CD4-positive, alpha-beta T cell (primary cell): Measurements from ENCODE around the gene C10orf62. TPM values are rescaled to one million over a fixed set of nuclear protein-coding genes. Genes with fewer than 3 reads are reported as not detected.

ENCODE experiments used
- ATAC-seq: fragments of 200-7000 bp; cut with Tn5 transposase; one replicate; pipeline ENCODE4 v1.10.0; 2022; ENCODE audit warnings: mild to moderate bottlenecking; ENCODE audit not compliant: poor library complexity
- CTCF ChIA-PET: fragments of 350-600 bp; sonication (Branson Sonifier 250); formaldehyde crosslinking; loops from one replicate; lab custom pipeline; 2021; ENCODE audit warnings: antibody characterized with exemption, inconsistent platforms; lab: Charles Lee
- POLR2A ChIA-PET: fragments of 350-600 bp; sonication (Branson Sonifier 250); formaldehyde crosslinking; loops from one replicate; lab custom pipeline; 2021; ENCODE audit warnings: antibody characterized with exemption, inconsistent platforms; lab: Charles Lee
- DNase-seq, 14 experiments: peaks; one replicate each; pipeline ENCODE4 v3.0.0-alpha.2; 2013 to 2020; ENCODE audit warnings: mixed read lengths in 2 of 14
- H3K27ac ChIP-seq, 2 donors: one replicate each; pipeline versions ENCODE4 v1.5.1 to v1.7.0; 2013; ENCODE audit warnings: low read length in 2 of 2, low read depth in 1 of 2, mild to moderate bottlenecking in 1 of 2
- H3K27me3 ChIP-seq, 2 experiments: 1 replicate in 1 of 2; 2 replicates in 1 of 2; pipeline versions ENCODE4 v1.6.1 to v1.7.0; 2013; ENCODE audit warnings: low read length in 2 of 2, control low read depth in 1 of 2, mild to moderate bottlenecking in 1 of 2, moderate library complexity in 1 of 2; ENCODE audit not compliant: insufficient read depth in 2 of 2, control insufficient read depth in 1 of 2
- H3K36me3 ChIP-seq: one replicate; pipeline ENCODE4 v1.6.1; 2013; ENCODE audit warnings: low read length, control low read depth; ENCODE audit not compliant: insufficient read depth
- H3K4me1 ChIP-seq: one replicate; pipeline ENCODE4 v1.6.1; 2013; ENCODE audit warnings: low read length, control low read depth; ENCODE audit not compliant: insufficient read depth
- H3K4me3 ChIP-seq: one replicate; pipeline ENCODE4 v1.5.1; 2013; ENCODE audit warnings: mild to moderate bottlenecking, low read length, moderate library complexity
- H3K9me3 ChIP-seq, 2 experiments: 1 replicate in 1 of 2; 2 replicates in 1 of 2; pipeline versions ENCODE4 v1.6.1 to v1.7.0; 2013; ENCODE audit warnings: low read length in 2 of 2, mild to moderate bottlenecking in 2 of 2, control low read depth in 1 of 2, moderate library complexity in 1 of 2; ENCODE audit not compliant: control insufficient read depth in 1 of 2, insufficient read depth in 1 of 2
- H3K27ac Mint-ChIP-seq: one replicate; pipeline ENCODE4 v1.8.0; 2020; ENCODE audit warnings: mixed read lengths
- H3K27me3 Mint-ChIP-seq: one replicate; pipeline ENCODE4 v1.8.0; 2021; ENCODE audit warnings: mixed read lengths
- H3K36me3 Mint-ChIP-seq: one replicate; pipeline ENCODE4 v1.8.0; 2021; ENCODE audit warnings: low read depth, mixed read lengths
- H3K4me1 Mint-ChIP-seq: one replicate; pipeline ENCODE4 v1.8.0; 2021; ENCODE audit warnings: low read depth, mixed read lengths
- H3K4me3 Mint-ChIP-seq: one replicate; pipeline ENCODE4 v1.8.0; 2020; ENCODE audit warnings: mild to moderate bottlenecking, mixed read lengths
- H3K9me3 Mint-ChIP-seq: one replicate; pipeline ENCODE4 v1.8.0; 2020; ENCODE audit warnings: mixed read lengths
- intact Hi-C, 2 experiments: fragments of 100-400 bp; cut with DNase I in 1 of 2; cut with micrococcal nuclease in 1 of 2; formaldehyde crosslinking; loops; one replicate each; pipeline versions ENCODE4 v1.15.1 to v1.9.0; 2023 to 2025; cut with DNase I, micrococcal nuclease
- total RNA-seq, 174 experiments: library from RNA in 2 of 174; stranded (reverse) in 2 of 174; gene quantifications; one replicate each; pipeline ENCODE4 v1.2.3 and lab custom pipeline; 2021 to 2026
- TF ChIP-seq, protein P1 (sequence below): fragments of 200-600 bp; IDR thresholded peaks from one replicate; pipeline ENCODE4 v1.8.0; 2022; ENCODE audit warnings: antibody characterized with exemption, mild to moderate bottlenecking

C10orf62 gene
- total RNA-seq, 2 experiments from 2014 or later, result not detected

DNA sequence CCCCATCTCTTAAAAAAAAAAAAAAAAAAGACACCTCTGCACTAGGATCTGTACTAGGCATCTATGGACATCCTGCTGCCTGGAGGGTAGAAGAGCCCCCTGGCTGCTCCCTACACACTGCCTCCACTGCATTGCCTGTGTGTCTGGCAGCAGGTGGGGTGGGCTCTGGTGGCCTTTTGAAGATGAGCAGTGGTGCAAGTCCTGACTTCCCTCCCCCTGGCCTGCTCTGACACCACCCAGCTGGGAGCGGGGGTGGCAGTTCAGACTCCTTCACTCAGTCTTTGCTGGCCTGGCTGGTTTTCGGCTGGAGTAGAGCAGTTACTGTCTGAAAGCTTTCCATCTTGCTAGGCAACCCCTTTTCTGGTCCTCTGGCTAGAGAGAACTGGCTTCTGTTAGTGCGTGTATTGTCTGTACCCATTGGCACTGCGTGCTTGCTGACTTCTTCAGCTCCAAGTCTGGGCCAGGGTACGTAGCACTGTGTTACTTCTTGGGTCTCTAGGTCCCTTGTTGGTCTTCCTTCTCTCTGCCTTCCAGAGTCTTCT lies 17.6 kb downstream of the C10orf62 start:
- Histone ChIP-seq H3K4me3 (no peak overlapping the region), H3K9me3 (no peaks in the 10 kb centered on the region), H3K27me3 (peaks cover 0 to 4% of the 10 kb centered on the region in 2 experiments), H3K36me3 (no peaks in the 10 kb centered on the region), H3K4me1 (no peaks in the 10 kb centered on the region), H3K27ac (no peak overlapping the region)
- Mint-ChIP-seq H3K36me3 (no peaks in the 10 kb centered on the region), H3K9me3 (no peaks in the 10 kb centered on the region), H3K4me3 (no peak overlapping the region), H3K27me3 (no peaks in the 10 kb centered on the region), H3K4me1 (no peaks in the 10 kb centered on the region), H3K27ac (no peak overlapping the region)
- TF ChIP-seq, protein P1, sequence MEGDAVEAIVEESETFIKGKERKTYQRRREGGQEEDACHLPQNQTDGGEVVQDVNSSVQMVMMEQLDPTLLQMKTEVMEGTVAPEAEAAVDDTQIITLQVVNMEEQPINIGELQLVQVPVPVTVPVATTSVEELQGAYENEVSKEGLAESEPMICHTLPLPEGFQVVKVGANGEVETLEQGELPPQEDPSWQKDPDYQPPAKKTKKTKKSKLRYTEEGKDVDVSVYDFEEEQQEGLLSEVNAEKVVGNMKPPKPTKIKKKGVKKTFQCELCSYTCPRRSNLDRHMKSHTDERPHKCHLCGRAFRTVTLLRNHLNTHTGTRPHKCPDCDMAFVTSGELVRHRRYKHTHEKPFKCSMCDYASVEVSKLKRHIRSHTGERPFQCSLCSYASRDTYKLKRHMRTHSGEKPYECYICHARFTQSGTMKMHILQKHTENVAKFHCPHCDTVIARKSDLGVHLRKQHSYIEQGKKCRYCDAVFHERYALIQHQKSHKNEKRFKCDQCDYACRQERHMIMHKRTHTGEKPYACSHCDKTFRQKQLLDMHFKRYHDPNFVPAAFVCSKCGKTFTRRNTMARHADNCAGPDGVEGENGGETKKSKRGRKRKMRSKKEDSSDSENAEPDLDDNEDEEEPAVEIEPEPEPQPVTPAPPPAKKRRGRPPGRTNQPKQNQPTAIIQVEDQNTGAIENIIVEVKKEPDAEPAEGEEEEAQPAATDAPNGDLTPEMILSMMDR, result no peak
- no peak for DNase-seq
- ChIA-PET POLR2A (no interaction called here), CTCF (no interaction called here)
- no peak for ATAC-seq
- intact Hi-C loops, result no loop called here

GRCh38 chr10:97608991-97609561 lies 19.6 kb downstream of the C10orf62 start:
- Histone ChIP-seq H3K4me3 (no peak overlapping the region), H3K4me1 (no peaks in the 10 kb centered on the region), H3K27me3 (peaks cover 0 to 4% of the 10 kb centered on the region in 2 experiments), H3K9me3 (no peaks in the 10 kb centered on the region), H3K27ac (no peak overlapping the region), H3K36me3 (no peaks in the 10 kb centered on the region)
- DNase-seq, result no peak
- ChIA-PET CTCF (interaction anchor here (1.5 kb wide), 1 partner anchor 37 kb away, joined by 4 read pairs; no protein-coding TSS in a partner anchor), POLR2A (no interaction called here)
- Mint-ChIP-seq H3K27me3 (no peaks in the 10 kb centered on the region), H3K27ac (no peak overlapping the region), H3K4me3 (no peak overlapping the region), H3K4me1 (no peaks in the 10 kb centered on the region), H3K36me3 (no peaks in the 10 kb centered on the region), H3K9me3 (no peaks in the 10 kb centered on the region)
- intact Hi-C loops, result no loop called here
- ATAC-seq, result no peak
- TF ChIP-seq, protein P1, result no peak

DNA sequence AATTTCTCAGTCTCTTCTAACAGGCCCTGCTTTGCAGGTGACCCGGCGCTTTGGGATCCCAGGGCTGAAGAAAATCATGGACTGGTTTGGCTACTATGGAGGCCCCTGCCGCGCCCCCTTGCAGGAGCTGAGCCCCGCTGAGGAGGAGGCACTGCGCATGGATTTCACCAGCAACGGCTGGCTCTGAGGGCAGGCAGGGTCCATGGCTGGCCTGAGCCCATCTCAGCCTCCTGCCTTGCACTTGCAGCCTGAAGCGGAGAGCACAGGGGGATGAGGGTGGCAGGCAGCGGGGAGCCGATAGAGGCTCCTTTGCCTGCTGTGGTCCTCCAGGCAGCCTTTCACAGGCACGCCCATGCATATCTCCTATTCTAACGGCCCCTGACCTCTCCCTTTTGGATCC lies 22.0 kb downstream of the C10orf62 start:
- TF ChIP-seq, protein P1, result no peak
- no peaks in the 10 kb centered on the region for H3K4me1 Mint-ChIP-seq
- ChIA-PET POLR2A (no interaction called here), CTCF (no interaction called here)
- Histone ChIP-seq H3K27me3 (peaks cover 0 to 4% of the 10 kb centered on the region in 2 experiments), H3K36me3 (no peaks in the 10 kb centered on the region), H3K4me1 (no peaks in the 10 kb centered on the region), H3K9me3 (no peaks in the 10 kb centered on the region), H3K4me3 (no peak overlapping the region), H3K27ac (no peak overlapping the region)
- H3K27me3 Mint-ChIP-seq, result no peaks in the 10 kb centered on the region
- no peaks in the 10 kb centered on the region for H3K36me3 Mint-ChIP-seq
- no peaks in the 10 kb centered on the region for H3K9me3 Mint-ChIP-seq
- DNase-seq, result no peak
- intact Hi-C loops, result no loop called here
- ATAC-seq, result no peak
- H3K27ac Mint-ChIP-seq, result no peak overlapping the region
- no peak overlapping the region for H3K4me3 Mint-ChIP-seq
